ENCODE data around the gene MPRIP.

MPRIP gene

DNA sequence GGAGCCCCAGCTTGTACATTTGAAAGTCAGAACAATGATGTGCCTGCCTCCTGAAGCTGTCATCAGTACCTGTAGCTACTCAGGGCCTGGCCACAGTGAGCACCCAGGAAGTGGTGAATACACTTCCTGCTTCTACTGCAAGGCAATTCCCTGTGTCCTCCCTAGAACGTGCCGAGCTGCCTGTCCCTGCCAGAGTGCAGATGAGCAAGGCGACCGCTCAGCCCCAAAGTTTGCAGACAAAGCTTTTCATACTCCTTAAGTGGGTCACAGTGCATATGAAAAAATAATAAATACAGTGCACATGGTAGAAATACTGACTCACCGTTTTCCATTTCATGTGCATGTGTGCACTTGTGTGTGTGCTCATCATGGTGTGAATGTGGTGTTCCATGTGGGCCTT is 77.3 kb downstream of the MPRIP start:
- peak; percentile 37 for DNase-seq (ENCODE audit: extremely low read depth, low read depth)
- no peak for TF ChIP-seq CTCF (IDR thresholded peaks at IDR 0.05; ENCODE audit: low read depth, low read length, missing control alignments)
- no peak overlapping the region for H3K4me3 ChIP-seq (replicated peaks; ENCODE audit: low read depth, low read length)

DNA sequence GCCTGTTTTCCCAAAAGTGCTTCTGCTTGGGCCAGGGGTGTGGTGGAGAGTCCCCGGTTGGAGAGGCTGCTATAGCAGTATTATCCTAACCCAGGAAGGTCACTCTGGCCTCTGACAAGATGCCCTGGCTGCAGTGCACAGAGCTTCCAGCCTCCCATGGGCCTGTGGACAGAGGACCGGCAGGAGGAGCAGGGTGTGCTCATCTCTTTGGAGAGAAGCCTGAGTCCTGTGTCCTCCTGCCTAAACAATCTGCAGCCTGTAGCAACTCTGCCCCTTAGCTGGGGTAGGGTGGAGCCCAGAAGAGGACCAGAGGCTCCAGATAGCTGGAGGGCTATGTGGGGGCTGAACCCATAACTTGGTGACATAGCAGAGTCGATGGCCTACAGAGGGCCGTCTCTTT is 78.0 kb downstream of the MPRIP start:
- no peak for DNase-seq (ENCODE audit: extremely low read depth, low read depth)
- no peak overlapping the region for H3K4me3 ChIP-seq (replicated peaks; ENCODE audit: low read depth, low read length)
- TF ChIP-seq CTCF (IDR thresholded peaks at IDR 0.05; ENCODE audit: low read depth, low read length, missing control alignments) = no peak

DNA sequence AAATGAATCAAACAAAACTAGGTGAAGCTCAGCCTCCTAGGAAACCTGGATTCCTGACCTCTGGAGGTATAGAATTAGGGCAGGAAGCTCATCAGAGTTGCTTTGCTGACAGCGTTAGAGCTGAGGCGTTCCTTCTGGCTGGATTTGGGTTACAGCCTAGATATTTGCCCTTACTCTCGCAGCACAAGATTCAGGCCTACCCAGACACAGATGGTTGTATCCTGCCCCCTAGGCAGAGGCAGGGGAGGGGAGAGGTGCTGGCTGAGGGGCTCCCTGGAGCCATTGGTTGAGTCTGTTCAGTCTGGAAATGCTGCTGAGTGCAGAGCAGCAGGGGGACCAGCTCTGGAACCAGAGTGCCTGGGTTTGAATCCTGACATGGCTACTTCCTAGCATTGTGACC is 78.4 kb downstream of the MPRIP start:
- no peak for TF ChIP-seq CTCF (IDR thresholded peaks at IDR 0.05; ENCODE audit: low read depth, low read length, missing control alignments)
- H3K4me3 ChIP-seq (replicated peaks; ENCODE audit: low read depth, low read length) = no peak overlapping the region
- DNase-seq (ENCODE audit: extremely low read depth, low read depth) = no peak

DNA sequence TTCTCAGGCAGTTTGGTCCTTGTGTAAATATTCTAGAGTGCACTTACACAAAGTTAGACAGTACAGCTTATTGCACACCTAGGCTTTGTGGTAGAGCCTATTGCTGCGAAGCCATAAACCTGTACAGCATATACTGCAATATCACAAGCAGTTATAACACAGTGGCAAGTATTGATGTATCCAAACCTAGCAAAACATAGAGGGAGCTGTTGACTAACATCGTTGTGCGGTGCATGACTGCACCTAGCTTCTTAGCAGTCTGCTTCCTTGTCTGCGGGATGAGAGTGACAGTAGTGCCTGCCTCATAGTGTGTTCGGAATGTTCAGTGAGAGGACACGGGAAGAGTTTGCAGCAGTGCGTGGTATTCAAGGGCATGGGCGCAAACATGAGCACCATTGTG is 78.9 kb downstream of the MPRIP start:
- no peak overlapping the region for H3K4me3 ChIP-seq (replicated peaks; ENCODE audit: low read depth, low read length)
- DNase-seq (ENCODE audit: extremely low read depth, low read depth) = no peak
- no peak for TF ChIP-seq CTCF (IDR thresholded peaks at IDR 0.05; ENCODE audit: low read depth, low read length, missing control alignments)

- no peak for DNase-seq (ENCODE audit: extremely low read depth, low read depth)
- no peak overlapping the region for H3K4me3 ChIP-seq (replicated peaks; ENCODE audit: low read depth, low read length)
- TF ChIP-seq CTCF (IDR thresholded peaks at IDR 0.05; ENCODE audit: low read depth, low read length, missing control alignments) = no peak
Observed at GRCh38 chr17:17122781-17123483, 80.7 kb downstream of the MPRIP start.

DNA sequence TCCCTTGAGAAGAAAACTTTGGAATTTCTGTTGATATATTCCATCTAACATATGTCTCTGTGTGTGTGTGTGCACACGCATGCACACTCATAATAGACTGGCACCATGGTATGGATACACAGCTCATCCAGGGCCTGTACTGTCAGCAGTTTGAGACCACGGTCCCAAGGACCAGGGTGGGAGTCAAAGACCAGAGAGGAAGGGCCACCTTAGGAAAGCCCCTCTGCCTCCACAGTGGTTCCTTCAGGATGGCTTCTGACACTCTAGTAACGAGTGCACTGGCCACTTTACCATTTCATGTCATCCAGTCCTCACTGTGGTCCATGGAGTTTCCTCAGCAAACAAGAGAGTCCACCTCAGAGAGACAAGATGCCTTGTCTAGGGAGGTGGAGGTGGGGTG is 82.1 kb downstream of the MPRIP start:
- H3K4me3 ChIP-seq (replicated peaks; ENCODE audit: low read depth, low read length) = no peak overlapping the region
- no peak for TF ChIP-seq CTCF (IDR thresholded peaks at IDR 0.05; ENCODE audit: low read depth, low read length, missing control alignments)
- DNase-seq (ENCODE audit: extremely low read depth, low read depth) = no peak

All from HFF-Myc (cell line).